IMR-90 (cell line): ENCODE data around the gene BOLA1. TPM values are rescaled to one million over a fixed set of nuclear protein-coding genes. Genes with fewer than 3 reads are reported as not detected.

Experiments used
- ATAC-seq: fragments of 200-7000 bp; cut with Tn5 transposase; 2 replicates; pipeline ENCODE4 v1.9.1; 2020; ENCODE audit warnings: low read depth, mild to moderate bottlenecking, moderate library complexity
- BruUV-seq: library from RNA; stranded (reverse); fragments of 400-500 nt; replicated peaks from 2 replicates; lab custom pipeline; 2021; lab: Mats Ljungman, UMichigan
- CTCF ChIA-PET: fragments of 300-600 bp; formaldehyde crosslinking; extraction: SDS; loops from one replicate; lab custom pipeline; 2021; ENCODE audit warnings: antibody characterized with exemption; lab: Yijun Ruan, JAX
- POLR2A ChIA-PET: fragments of 300-600 bp; sonication (Branson Sonifier 250); formaldehyde crosslinking; loops from one replicate; lab custom pipeline; 2022; ENCODE audit warnings: antibody characterized with exemption; ENCODE audit not compliant: unreplicated experiment; lab: Charles Lee
- DNase-seq: peaks from one replicate; pipeline ENCODE4 v3.0.0; 2013
- H2AFZ ChIP-seq: replicated peaks from 2 replicates; pipeline ENCODE3; 2013; ENCODE audit warnings: low read length, mild to moderate bottlenecking; ENCODE audit not compliant: poor library complexity
- H2AK5ac ChIP-seq: 2 replicates; pipeline ENCODE4 v1.6.1; 2013; ENCODE audit warnings: low read depth, low read length, inconsistent platforms
- H2AK9ac ChIP-seq: replicated peaks from 2 replicates; pipeline ENCODE3; 2013; ENCODE audit warnings: mild to moderate bottlenecking, low read depth, low read length, moderate library complexity; ENCODE audit not compliant: poor library complexity
- H2BK120ac ChIP-seq: 2 replicates; pipeline ENCODE4 v1.6.1; 2013; ENCODE audit warnings: low read depth, low read length, inconsistent platforms
- H2BK15ac ChIP-seq: 3 replicates; pipeline ENCODE4 v1.6.1; 2013; ENCODE audit warnings: low read depth, low read length, inconsistent platforms
- H2BK20ac ChIP-seq: 2 replicates; pipeline ENCODE4 v1.6.1; 2013; ENCODE audit warnings: low read depth, mild to moderate bottlenecking, inconsistent platforms, low read length, moderate library complexity
- H2BK5ac ChIP-seq: 2 replicates; pipeline ENCODE4 v1.6.1; 2013; ENCODE audit warnings: mild to moderate bottlenecking, low read depth, low read length, inconsistent platforms; ENCODE audit not compliant: poor library complexity, severe bottlenecking
- H3K14ac ChIP-seq: replicated peaks from 2 replicates; pipeline ENCODE4 v1.6.1; 2013; ENCODE audit warnings: low read depth, low read length, inconsistent platforms
- H3K18ac ChIP-seq: 2 replicates; pipeline ENCODE4 v1.6.1; 2013; ENCODE audit warnings: low read depth, low read length, control low read depth
- H3K23ac ChIP-seq: 2 replicates; pipeline ENCODE4 v1.6.1; 2013; ENCODE audit warnings: low read depth, low read length, inconsistent platforms
- H3K27ac ChIP-seq: 2 replicates; pipeline ENCODE4 v1.5.1; 2013; ENCODE audit warnings: mild to moderate bottlenecking, control low read depth, low read length; ENCODE audit not compliant: insufficient read depth
- H3K27me3 ChIP-seq: 2 replicates; pipeline ENCODE4 v1.6.1; 2013; ENCODE audit warnings: low read length; ENCODE audit not compliant: control insufficient read depth, insufficient read depth
- H3K36me3 ChIP-seq: 2 replicates; pipeline ENCODE4 v1.6.1; 2013; ENCODE audit warnings: low read length, mixed read lengths; ENCODE audit not compliant: control insufficient read depth, insufficient read depth
- H3K4ac ChIP-seq: 2 replicates; pipeline ENCODE4 v1.6.1; 2013; ENCODE audit warnings: low read depth, low read length, inconsistent platforms
- H3K4me1 ChIP-seq: 2 replicates; pipeline ENCODE4 v1.6.1; 2013; ENCODE audit warnings: low read length, mixed read lengths; ENCODE audit not compliant: control insufficient read depth, insufficient read depth
- H3K4me2 ChIP-seq: 2 replicates; pipeline ENCODE4 v1.6.1; 2013; ENCODE audit warnings: low read depth, mild to moderate bottlenecking, control low read depth, low read length, moderate library complexity
- H3K4me3 ChIP-seq: 2 replicates; pipeline ENCODE4 v1.5.1; 2013; ENCODE audit warnings: low read depth, mild to moderate bottlenecking, control low read depth, low read length, moderate library complexity; ENCODE audit not compliant: insufficient read depth
- H3K56ac ChIP-seq: 2 replicates; pipeline ENCODE4 v1.6.1; 2013; ENCODE audit warnings: low read length, inconsistent platforms; ENCODE audit not compliant: insufficient read depth; ENCODE audit errors: extremely low read depth
- H3K79me1 ChIP-seq, 2 experiments: 2 replicates each; pipeline ENCODE4 v1.6.1; 2013; ENCODE audit warnings: low read length in 2 of 2, inconsistent platforms in 1 of 2, low read depth in 1 of 2
- H3K9ac ChIP-seq: 2 replicates; pipeline ENCODE4 v1.6.1; 2013; ENCODE audit warnings: low read depth, low read length, control low read depth
- H3K9me1 ChIP-seq: 2 replicates; pipeline ENCODE4 v1.6.1; 2013; ENCODE audit warnings: low read length, inconsistent platforms; ENCODE audit not compliant: insufficient read depth
- H3K9me3 ChIP-seq: 2 replicates; pipeline ENCODE4 v1.6.1; 2013; ENCODE audit warnings: low read length; ENCODE audit not compliant: control insufficient read depth, insufficient read depth
- H4K20me1 ChIP-seq: 2 replicates; pipeline ENCODE4 v1.6.1; 2013; ENCODE audit warnings: low read length, inconsistent platforms; ENCODE audit not compliant: insufficient read depth
- H4K5ac ChIP-seq: 2 replicates; pipeline ENCODE4 v1.6.1; 2013; ENCODE audit warnings: mild to moderate bottlenecking, low read depth, low read length, control low read depth
- H4K8ac ChIP-seq, 2 experiments: 2 replicates each; pipeline ENCODE4 v1.6.1; 2013; ENCODE audit warnings: low read depth in 2 of 2, low read length in 2 of 2, control low read depth in 1 of 2, inconsistent platforms in 1 of 2
- H4K91ac ChIP-seq: 2 replicates; pipeline ENCODE4 v1.6.1; 2013; ENCODE audit warnings: low read depth, low read length, inconsistent platforms; ENCODE audit not compliant: insufficient read depth
- CEBPB ChIP-seq: IDR thresholded peaks from 2 replicates; pipeline ENCODE4 v1.6.1; 2012; ENCODE audit warnings: low read depth, low read length, improper control_type of control experiment
- CHD1 ChIP-seq: IDR thresholded peaks from 2 replicates; pipeline ENCODE4 v1.6.1; 2012; ENCODE audit warnings: low read depth, low read length, improper control_type of control experiment
- MAZ ChIP-seq: IDR thresholded peaks from 2 replicates; pipeline ENCODE4 v1.6.1; 2012; ENCODE audit warnings: low read depth, mild to moderate bottlenecking, low read length, improper control_type of control experiment, moderate library complexity, borderline replicate concordance
- MXI1 ChIP-seq: IDR thresholded peaks from 2 replicates; pipeline ENCODE4 v1.6.1; 2012; ENCODE audit warnings: low read depth, mild to moderate bottlenecking, low read length, moderate library complexity, borderline replicate concordance
- NFE2L2 ChIP-seq: fragments of 150-350 bp; IDR thresholded peaks from 2 replicates; pipeline ENCODE4 v1.6.1; 2016; ENCODE audit warnings: low read depth, mild to moderate bottlenecking, low read length
- POLR2A ChIP-seq: IDR thresholded peaks from 2 replicates; pipeline ENCODE4 v1.6.1; 2012; ENCODE audit warnings: mild to moderate bottlenecking, low read depth, low read length
- RCOR1 ChIP-seq: IDR thresholded peaks from 2 replicates; pipeline ENCODE4 v1.6.1; 2012; ENCODE audit warnings: mild to moderate bottlenecking, low read length, improper control_type of control experiment; ENCODE audit not compliant: insufficient replicate concordance
- RFX5 ChIP-seq: IDR thresholded peaks from 2 replicates; pipeline ENCODE4 v1.8.0; 2012; ENCODE audit warnings: low read depth, mild to moderate bottlenecking, low read length, moderate library complexity
- SMC3 ChIP-seq: fragments of 150-350 bp; IDR thresholded peaks from 2 replicates; pipeline ENCODE4 v1.6.1; 2016; ENCODE audit warnings: low read depth, mild to moderate bottlenecking, antibody characterized with exemption, low read length, moderate library complexity
- WGBS, 2 experiments: methylation state at CpG; one replicate each; pipeline versions ENCODE4 v1.1.5 to v1.1.7; 2013; ENCODE audit warnings: missing lambda C conversion rate in 2 of 2; ENCODE audit not compliant: insufficient read length in 1 of 2; ENCODE audit errors: extremely low coverage in 2 of 2; 5-methylcytosine and 5-hydroxymethylcytosine counted together
- dilution Hi-C: fragments of 300-500 bp; cut with HindIII; formaldehyde crosslinking; loops from one replicate; pipeline ENCODE4 v1.14.3; 2018; ENCODE audit warnings: low sequenced_read_pairs; ENCODE audit not compliant: unreplicated experiment
- in situ Hi-C: fragments of 300-500 bp; cut with MboI; formaldehyde crosslinking; loops from 3 replicates; pipeline ENCODE4 v1.14.3; 2019; ENCODE audit warnings: low sequenced_read_pairs, inconsistent platforms, mixed read lengths
- intact Hi-C: fragments of 100-400 bp; cut with micrococcal nuclease; formaldehyde crosslinking; loops from 2 replicates; pipeline ENCODE4 v1.10.0; 2022
- polyA plus RNA-seq, 3 experiments: library from polyadenylated mRNA; depleted of rRNA; stranded (reverse); fragments of >200 nt; gene quantifications; 2 replicates each; pipeline ENCODE4 v1.2.3, GENCODE V29; 2012; ENCODE audit warnings: low replicate concordance in 1 of 3
- total RNA-seq: library from RNA; depleted of rRNA; stranded (reverse); fragments of >200 nt; gene quantifications from 2 replicates; pipeline ENCODE4 v1.2.3, GENCODE V29; 2012
- TF ChIP-seq, protein P1 (sequence below): fragments of 150-350 bp; IDR thresholded peaks from 2 replicates; pipeline ENCODE4 v1.6.1; 2017; ENCODE audit warnings: mild to moderate bottlenecking, antibody characterized with exemption, low read length, low read depth

The BOLA1 gene
- total and polyA plus RNA-seq, 2 of the 4 experiments (the other 2 are of a cell fraction), result 3.4 to 12.6 TPM

- H3K23ac ChIP-seq, result no peak overlapping the region
- H3K79me1 ChIP-seq, result peaks cover 3 to 19% of the 10 kb centered on the region in 2 experiments
- POLR2A ChIA-PET, result interaction anchor here (0.6 to 2.9 kb wide), 9 partner anchors 16 to 724 kb away, joined by 3 to 16 read pairs (median 5); no protein-coding TSS in a partner anchor
- peak overlapping the region; percentile 91 for H3K27ac ChIP-seq
- H2AK5ac ChIP-seq, result peak overlapping the region; percentile 75; the same call in 1 of the 2 replicates
- in situ Hi-C loops, result no loop called here
- no peaks in the 10 kb centered on the region for H3K9me1 ChIP-seq
- no peak overlapping the region for H2BK120ac ChIP-seq
- H3K9ac ChIP-seq, result peak overlapping the region; percentile 84
- no peak overlapping the region for H2AK9ac ChIP-seq
- ATAC-seq (peak; percentile 76), DNase-seq (peak; percentile 100)
- no peak overlapping the region for H2AFZ ChIP-seq
- H3K36me3 ChIP-seq, result no peaks in the 10 kb centered on the region
- peak overlapping the region; percentile 89 for H2BK5ac ChIP-seq
- peaks cover 3% of the 10 kb centered on the region; the same call in 1 of the 2 replicates for H3K4me1 ChIP-seq
- H2BK15ac ChIP-seq, result no peak overlapping the region
- H4K20me1 ChIP-seq, result peaks cover 15% of the 10 kb centered on the region
- peak overlapping the region; percentile 44; the same call in 1 of the 2 replicates for H3K18ac ChIP-seq
- H3K4me3 ChIP-seq, result peak overlapping the region; percentile 50
- H4K8ac ChIP-seq, result peak overlapping the region in 1 of 2 experiments; percentile 75; a peak in 2 of 4 replicates
- CTCF ChIA-PET, result interaction anchor here (1.3 kb wide), 1 partner anchor 164 kb away, joined by 4 read pairs; no protein-coding TSS in a partner anchor
- peak overlapping the region; percentile 69 for H3K4ac ChIP-seq
- H3K4me2 ChIP-seq, result peak overlapping the region; percentile 84
- intact Hi-C loops, result no loop called here
- H3K14ac ChIP-seq, result peak overlapping the region; percentile 46; the same call in 1 of the 2 replicates
- H4K5ac ChIP-seq, result 0 out of 2 replicates have a peak overlapping the region, but pooled peaks have one; percentile 39
- dilution Hi-C loops, result no loop called here
- WGBS, 2 experiments, result 0% methylated on average over 22 of the region's 62 CpGs; no CpG with 5 or more reads in 1 of the 2 experiments
- H3K9me3 ChIP-seq, result no peaks in the 10 kb centered on the region
- H3K27me3 ChIP-seq, result no peaks in the 10 kb centered on the region
- H2BK20ac ChIP-seq, result no peak overlapping the region
- 0 out of 2 replicates have a peak overlapping the region, but pooled peaks have one; percentile 0 for H3K56ac ChIP-seq
- H4K91ac ChIP-seq, result 0 out of 2 replicates have a peak overlapping the region, but pooled peaks have one; percentile 41
- TSS peak; percentile 97 for BruUV-seq
- TF ChIP-seq RCOR1 (peak; percentile 11), CEBPB (no peak), POLR2A (peak; percentile 97), MAZ (peak; percentile 77; the same call in 1 of the 2 replicates), CHD1 (peak; percentile 94; the same call in 1 of the 2 replicates), NFE2L2 (0 out of 2 replicates have a peak, but pooled peaks have one; percentile 32), MXI1 (0 out of 2 replicates have a peak, but pooled peaks have one; percentile 15), RFX5 (no peak), SMC3 (0 out of 2 replicates have a peak, but pooled peaks have one; percentile 10)
- TF ChIP-seq, protein P1, sequence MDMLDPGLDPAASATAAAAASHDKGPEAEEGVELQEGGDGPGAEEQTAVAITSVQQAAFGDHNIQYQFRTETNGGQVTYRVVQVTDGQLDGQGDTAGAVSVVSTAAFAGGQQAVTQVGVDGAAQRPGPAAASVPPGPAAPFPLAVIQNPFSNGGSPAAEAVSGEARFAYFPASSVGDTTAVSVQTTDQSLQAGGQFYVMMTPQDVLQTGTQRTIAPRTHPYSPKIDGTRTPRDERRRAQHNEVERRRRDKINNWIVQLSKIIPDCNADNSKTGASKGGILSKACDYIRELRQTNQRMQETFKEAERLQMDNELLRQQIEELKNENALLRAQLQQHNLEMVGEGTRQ, result no peak
Measured at GRCh38 chr1:149886396-149887195, 12.8 kb upstream of the BOLA1 start.
